ENCODE results near the gene JUND. TPM values are rescaled to one million over a fixed set of nuclear protein-coding genes. Genes with fewer than 3 reads are reported as not detected.

The JUND gene
- total RNA-seq, 1 experiment from 2014 or later = 221 TPM

DNA sequence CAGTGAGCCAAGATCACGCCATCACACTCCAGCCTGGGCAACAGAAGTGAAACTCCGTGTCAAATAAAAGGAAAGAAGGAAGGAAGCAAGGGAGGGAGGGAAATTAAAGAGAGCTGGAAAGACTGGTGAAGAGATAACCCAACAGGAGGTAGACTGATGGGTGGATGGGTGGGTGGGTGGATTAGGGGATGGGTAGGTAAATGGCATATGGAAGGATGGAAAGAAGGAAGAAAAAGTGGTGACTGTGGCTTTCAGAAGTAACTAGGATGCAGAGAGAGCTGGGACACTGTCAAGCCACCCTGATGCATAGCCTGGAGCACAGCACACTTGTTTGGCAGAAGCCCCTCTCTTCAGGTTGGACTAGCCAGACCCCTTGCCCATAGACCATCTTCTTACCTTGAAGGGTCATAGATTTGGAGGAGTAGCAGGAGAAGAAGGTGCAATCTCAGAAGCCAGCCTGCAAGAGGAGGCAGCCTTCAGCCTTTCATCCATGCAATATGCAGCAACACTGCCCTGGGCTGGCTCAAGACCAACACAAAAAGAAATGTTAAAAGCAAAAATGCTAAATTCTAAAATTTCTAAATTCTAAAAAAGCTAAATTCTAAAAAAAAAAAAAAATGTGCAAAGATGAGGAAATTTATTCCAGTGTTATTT, 12.2 kb downstream of the JUND start:
- no peak overlapping the region for H3K4me3 ChIP-seq (replicated peaks in 1 of 2; ENCODE audit: low read depth in 1 of 2, low read length in 2 of 2)
- 0 out of 2 replicates have a peak, but pooled peaks cover 3% of the 10 kb centered on the region for H3K79me2 ChIP-seq (ENCODE audit: insufficient read depth, low read length)
- ChIA-PET POLR2A (interaction anchor here (0.7 kb wide), 1 partner anchor 409 kb away, joined by 3 read pairs; the partner anchor contains the start of gene RPL18A), CTCF (interaction anchor here (1.0 to 1.1 kb wide), 3 partner anchors 9 to 70 kb away, joined by 3 to 4 read pairs (median 4); no protein-coding TSS in a partner anchor), RAD21 (ENCODE audit: low non-redundant PET in 1 of 2, low total read pairs in 2 of 2, uncharacterized antibody in 2 of 2, unreplicated experiment in 2 of 2) (interaction anchor here in 1 of 2 experiments (0.6 kb wide), 1 partner anchor 15 kb away, joined by 3 read pairs; no protein-coding TSS in a partner anchor)
- DNase-seq (ENCODE audit: low read depth, low spot score) = no peak
- no peaks in the 10 kb centered on the region for H3K9me3 ChIP-seq (ENCODE audit: control insufficient read depth in 1 of 2, insufficient read depth in 1 of 2, low read depth in 1 of 2, low read length in 2 of 2)
- BruUV-seq (replicated peaks) = no TSS peak
- no peaks in the 10 kb centered on the region for H3K27me3 ChIP-seq (ENCODE audit: insufficient read depth, low read length)
- H2AFZ ChIP-seq (ENCODE audit: low read depth, low read length, poor library complexity, severe bottlenecking) = no peak overlapping the region
- H3K4me1 ChIP-seq (ENCODE audit: control insufficient read depth in 1 of 2, insufficient read depth in 2 of 2, low read length in 2 of 2) = peaks cover 17 to 22% of the 10 kb centered on the region in 2 experiments
- H3K9me2 ChIP-seq (ENCODE audit: insufficient read depth) = no peaks in the 10 kb centered on the region
- H3K9ac ChIP-seq (ENCODE audit: low read length) = no peak overlapping the region
- TF ChIP-seq RAD21 (IDR thresholded peaks at IDR 0.05; ENCODE audit: low read depth) = no peak
- TF ChIP-seq CEBPB (IDR thresholded peaks at IDR 0.05; ENCODE audit: low read depth) = no peak
- no peak for TF ChIP-seq POLR2A (IDR thresholded peaks at IDR 0.05; ENCODE audit: borderline replicate concordance, extremely low read depth, insufficient read depth, insufficient read length)
- TF ChIP-seq EZH2phosphoT487 (IDR thresholded peaks at IDR 0.05; ENCODE audit: borderline replicate concordance) = no peak
- TF ChIP-seq ZBTB33 (IDR thresholded peaks at IDR 0.05; ENCODE audit: extremely low read depth, insufficient replicate concordance, low read length) = no peak
- H3K27ac ChIP-seq (ENCODE audit: low read depth, low read length) = no peak overlapping the region
- ATAC-seq = no peak
- no peaks in the 10 kb centered on the region for H4K20me1 ChIP-seq (ENCODE audit: insufficient read depth)
- intact Hi-C loops (cut with micrococcal nuclease) = no loop called here
- H3K4me2 ChIP-seq (ENCODE audit: low read length) = no peak overlapping the region
- H3K36me3 ChIP-seq (ENCODE audit: control insufficient read depth in 1 of 2, insufficient read depth in 2 of 2, low read length in 2 of 2) = no peaks in the 10 kb centered on the region

All from HCT116 (cell line).